Measurements from ENCODE around the gene ESPNL. TPM values are rescaled to one million over a fixed set of nuclear protein-coding genes. Genes with fewer than 3 reads are reported as not detected.

Gene ESPNL
- total RNA-seq, 1 donor from 2014 or later, result 1.6 TPM

DNA sequence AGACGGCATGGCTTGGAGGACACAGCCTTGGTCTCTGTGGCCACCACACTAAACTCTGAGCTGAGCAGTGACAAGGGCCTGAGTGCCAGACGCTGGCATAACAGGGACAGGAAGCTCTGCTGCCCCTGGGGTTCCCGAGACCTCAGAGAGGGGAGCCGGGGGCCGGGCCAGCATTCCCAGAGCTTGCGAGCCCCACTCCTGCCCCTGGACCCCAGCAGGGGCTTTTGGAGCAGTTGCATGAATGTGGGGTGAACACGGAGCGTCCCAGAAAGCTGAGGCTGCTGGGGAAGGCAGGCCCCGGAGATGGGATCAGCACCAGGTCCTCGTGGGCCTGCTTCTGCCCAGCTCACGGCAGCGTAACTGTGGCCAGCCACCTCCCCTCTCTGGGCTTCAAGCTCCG is 51.1 kb downstream of the ESPNL start:
- Histone ChIP-seq H3K27ac (ENCODE audit: low read depth, low read length) (no peak overlapping the region), H3K4me3 (ENCODE audit: low read length in 3 of 3) (no peak overlapping the region), H3K9ac (ENCODE audit: low read depth in 1 of 3, low read length in 3 of 3) (no peak overlapping the region), H3K36me3 (ENCODE audit: control insufficient read depth in 3 of 3, insufficient read depth in 3 of 3, low read length in 3 of 3) (peaks cover 3 to 8% (median 4%) of the 10 kb centered on the region in 3 donors), H3K4me1 (ENCODE audit: control insufficient read depth in 3 of 3, insufficient read depth in 3 of 3, low read length in 3 of 3) (peaks cover 35 to 74% (median 49%) of the 10 kb centered on the region in 3 donors), H3K27me3 (ENCODE audit: control insufficient read depth in 3 of 3, insufficient read depth in 3 of 3, low read length in 3 of 3) (no peaks in the 10 kb centered on the region), H3K9me3 (ENCODE audit: control insufficient read depth in 3 of 3, low read length in 3 of 3) (no peaks in the 10 kb centered on the region)

- peaks cover 35 to 73% (median 49%) of the 10 kb centered on the region in 3 donors for H3K4me1 ChIP-seq (ENCODE audit: control insufficient read depth in 3 of 3, insufficient read depth in 3 of 3, low read length in 3 of 3)
- H3K27me3 ChIP-seq (ENCODE audit: control insufficient read depth in 3 of 3, insufficient read depth in 3 of 3, low read length in 3 of 3), result no peaks in the 10 kb centered on the region
- H3K27ac ChIP-seq (ENCODE audit: low read depth, low read length), result no peak overlapping the region
- H3K9me3 ChIP-seq (ENCODE audit: control insufficient read depth in 3 of 3, low read length in 3 of 3), result no peaks in the 10 kb centered on the region
- H3K4me3 ChIP-seq (ENCODE audit: low read length in 3 of 3), result no peak overlapping the region
- H3K9ac ChIP-seq (ENCODE audit: low read depth in 1 of 3, low read length in 3 of 3), result no peak overlapping the region
- H3K36me3 ChIP-seq (ENCODE audit: control insufficient read depth in 3 of 3, insufficient read depth in 3 of 3, low read length in 3 of 3), result peaks cover 3 to 8% (median 4%) of the 10 kb centered on the region in 3 donors
Measured at GRCh38 chr2:238151628-238152235, 51.6 kb downstream of the ESPNL start.

GRCh38 chr2:238152771-238153688 is 52.9 kb downstream of the ESPNL start:
- peaks cover 0 to under 1% (median 0%) of the 10 kb centered on the region in 3 donors for H3K27me3 ChIP-seq (ENCODE audit: control insufficient read depth in 3 of 3, insufficient read depth in 3 of 3, low read length in 3 of 3)
- H3K9ac ChIP-seq (ENCODE audit: low read depth in 1 of 3, low read length in 3 of 3), result peak overlapping the region in 1 of 3 donors; percentile 16
- H3K27ac ChIP-seq (ENCODE audit: low read depth, low read length), result no peak overlapping the region
- no peak overlapping the region for H3K4me3 ChIP-seq (ENCODE audit: low read length in 3 of 3)
- H3K4me1 ChIP-seq (ENCODE audit: control insufficient read depth in 3 of 3, insufficient read depth in 3 of 3, low read length in 3 of 3), result peaks cover 35 to 66% (median 49%) of the 10 kb centered on the region in 3 donors
- H3K9me3 ChIP-seq (ENCODE audit: control insufficient read depth in 3 of 3, low read length in 3 of 3), result no peaks in the 10 kb centered on the region
- H3K36me3 ChIP-seq (ENCODE audit: control insufficient read depth in 3 of 3, insufficient read depth in 3 of 3, low read length in 3 of 3), result peaks cover 3 to 8% (median 4%) of the 10 kb centered on the region in 3 donors

DNA sequence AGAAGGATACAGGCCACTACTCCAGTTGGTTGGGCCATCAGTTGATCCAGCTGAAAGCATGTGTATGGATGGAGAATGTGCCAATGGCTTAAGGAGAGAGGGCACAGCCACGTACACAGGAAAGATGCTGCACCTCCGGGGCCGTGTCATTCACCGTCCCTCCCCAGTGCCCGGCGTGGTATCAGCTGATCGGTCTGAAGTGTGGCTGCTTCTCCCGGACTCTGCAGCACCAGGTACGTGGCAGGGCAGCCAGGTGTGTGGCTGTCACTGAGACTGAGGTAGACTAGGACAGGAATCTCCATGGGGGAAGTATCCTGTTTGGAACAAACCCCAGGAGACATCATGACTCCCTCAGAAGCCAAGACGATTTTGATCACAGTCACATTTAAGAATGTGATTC is 54.4 kb downstream of the ESPNL start:
- Histone ChIP-seq H3K27me3 (ENCODE audit: control insufficient read depth in 3 of 3, insufficient read depth in 3 of 3, low read length in 3 of 3) (peaks cover 3 to 6% (median 5%) of the 10 kb centered on the region in 3 donors), H3K4me1 (ENCODE audit: control insufficient read depth in 3 of 3, insufficient read depth in 3 of 3, low read length in 3 of 3) (peaks cover 26 to 59% (median 47%) of the 10 kb centered on the region in 3 donors), H3K27ac (ENCODE audit: low read depth, low read length) (no peak overlapping the region), H3K36me3 (ENCODE audit: control insufficient read depth in 3 of 3, insufficient read depth in 3 of 3, low read length in 3 of 3) (peaks cover 2 to 7% (median 3%) of the 10 kb centered on the region in 3 donors), H3K9me3 (ENCODE audit: control insufficient read depth in 3 of 3, low read length in 3 of 3) (no peaks in the 10 kb centered on the region), H3K4me3 (ENCODE audit: low read length in 3 of 3) (no peak overlapping the region), H3K9ac (ENCODE audit: low read depth in 1 of 3, low read length in 3 of 3) (no peak overlapping the region)

GRCh38 chr2:238155051-238155760 is 55.1 kb downstream of the ESPNL start:
- Histone ChIP-seq H3K9me3 (ENCODE audit: control insufficient read depth in 3 of 3, low read length in 3 of 3) (no peaks in the 10 kb centered on the region), H3K4me3 (ENCODE audit: low read length in 3 of 3) (no peak overlapping the region), H3K4me1 (ENCODE audit: control insufficient read depth in 3 of 3, insufficient read depth in 3 of 3, low read length in 3 of 3) (peaks cover 20 to 60% (median 45%) of the 10 kb centered on the region in 3 donors), H3K27ac (ENCODE audit: low read depth, low read length) (peak overlapping the region; percentile 16), H3K27me3 (ENCODE audit: control insufficient read depth in 3 of 3, insufficient read depth in 3 of 3, low read length in 3 of 3) (peaks cover 6 to 13% (median 11%) of the 10 kb centered on the region in 3 donors), H3K36me3 (ENCODE audit: control insufficient read depth in 3 of 3, insufficient read depth in 3 of 3, low read length in 3 of 3) (peaks cover 2 to 7% (median 3%) of the 10 kb centered on the region in 3 donors), H3K9ac (ENCODE audit: low read depth in 1 of 3, low read length in 3 of 3) (peak overlapping the region in 1 of 3 donors; percentile 33)

GRCh38 chr2:238155761-238156694 is 55.9 kb downstream of the ESPNL start:
- Histone ChIP-seq H3K27me3 (ENCODE audit: control insufficient read depth in 3 of 3, insufficient read depth in 3 of 3, low read length in 3 of 3) (peaks cover 9 to 18% (median 16%) of the 10 kb centered on the region in 3 donors), H3K9ac (ENCODE audit: low read depth in 1 of 3, low read length in 3 of 3) (peak overlapping the region in 1 of 3 donors; percentile 16), H3K4me3 (ENCODE audit: low read length in 3 of 3) (no peak overlapping the region), H3K36me3 (ENCODE audit: control insufficient read depth in 3 of 3, insufficient read depth in 3 of 3, low read length in 3 of 3) (peaks cover 2 to 5% (median 3%) of the 10 kb centered on the region in 3 donors), H3K9me3 (ENCODE audit: control insufficient read depth in 3 of 3, low read length in 3 of 3) (no peaks in the 10 kb centered on the region), H3K4me1 (ENCODE audit: control insufficient read depth in 3 of 3, insufficient read depth in 3 of 3, low read length in 3 of 3) (peaks cover 13 to 53% (median 41%) of the 10 kb centered on the region in 3 donors), H3K27ac (ENCODE audit: low read depth, low read length) (peak overlapping the region; percentile 16)

DNA sequence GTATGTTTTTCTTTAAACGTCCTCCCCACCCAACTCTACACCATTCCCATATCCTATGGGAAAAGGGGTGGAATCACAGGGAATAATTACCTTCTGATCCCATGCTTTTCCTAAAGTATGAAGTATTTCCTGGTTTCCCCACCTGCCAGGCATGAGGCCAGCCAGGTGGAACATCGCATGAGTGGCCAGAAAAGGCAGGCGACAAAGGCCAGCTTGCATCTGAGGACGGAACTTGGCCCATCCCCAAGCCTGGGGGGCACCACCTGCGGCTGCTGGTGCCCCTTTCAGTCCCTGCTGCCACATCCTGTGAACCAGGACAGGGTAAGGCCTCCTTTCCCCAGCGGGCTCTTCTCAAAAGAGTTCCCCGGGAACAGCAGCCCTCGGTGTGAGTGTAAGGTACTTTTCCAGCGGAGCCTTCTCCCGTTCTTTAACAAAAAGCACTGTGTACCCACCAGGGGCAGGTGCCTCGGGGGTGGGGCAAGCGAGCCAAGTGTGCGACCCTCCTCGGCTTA is 57.4 kb downstream of the ESPNL start:
- H3K4me1 ChIP-seq (ENCODE audit: control insufficient read depth in 3 of 3, insufficient read depth in 3 of 3, low read length in 3 of 3), result peaks cover 11 to 44% (median 41%) of the 10 kb centered on the region in 3 donors
- no peak overlapping the region for H3K27ac ChIP-seq (ENCODE audit: low read depth, low read length)
- no peaks in the 10 kb centered on the region for H3K36me3 ChIP-seq (ENCODE audit: control insufficient read depth in 3 of 3, insufficient read depth in 3 of 3, low read length in 3 of 3)
- no peak overlapping the region for H3K4me3 ChIP-seq (ENCODE audit: low read length in 3 of 3)
- no peaks in the 10 kb centered on the region for H3K9me3 ChIP-seq (ENCODE audit: control insufficient read depth in 3 of 3, low read length in 3 of 3)
- no peak overlapping the region for H3K9ac ChIP-seq (ENCODE audit: low read depth in 1 of 3, low read length in 3 of 3)
- H3K27me3 ChIP-seq (ENCODE audit: control insufficient read depth in 3 of 3, insufficient read depth in 3 of 3, low read length in 3 of 3), result peaks cover 9 to 21% (median 18%) of the 10 kb centered on the region in 3 donors

DNA sequence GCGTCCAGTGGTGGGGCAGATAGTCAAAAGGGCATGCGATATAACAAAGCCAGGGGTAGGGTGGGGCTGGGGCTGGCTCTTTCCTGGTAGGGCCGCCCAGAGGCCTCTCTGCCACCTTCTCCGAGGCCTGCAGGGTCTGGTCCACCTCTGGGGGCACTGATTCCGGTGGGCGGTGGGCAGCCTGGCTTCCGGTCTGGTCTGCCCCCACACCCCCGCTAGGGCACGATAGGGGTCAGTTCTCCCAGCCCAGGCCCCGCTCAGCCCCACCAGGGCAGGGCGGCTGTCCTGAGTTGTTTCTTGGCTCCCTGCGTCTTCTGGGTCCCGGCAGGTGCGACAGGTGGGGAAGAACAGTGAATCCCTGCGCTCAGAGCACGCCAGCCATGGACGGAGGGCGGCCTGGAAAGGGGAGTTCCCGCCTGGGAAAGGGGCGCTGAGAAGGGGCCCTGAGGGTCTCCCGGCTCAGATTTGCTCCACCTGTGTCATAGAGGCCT is 57.9 kb downstream of the ESPNL start:
- Histone ChIP-seq H3K4me1 (ENCODE audit: control insufficient read depth in 3 of 3, insufficient read depth in 3 of 3, low read length in 3 of 3) (peaks cover 11 to 41% (median 40%) of the 10 kb centered on the region in 3 donors), H3K9ac (ENCODE audit: low read depth in 1 of 3, low read length in 3 of 3) (no peak overlapping the region)

More for the DNA sequence above, 57.9 kb downstream of the ESPNL start:
- H3K9me3 ChIP-seq (ENCODE audit: control insufficient read depth in 3 of 3, low read length in 3 of 3), result no peaks in the 10 kb centered on the region
- H3K27me3 ChIP-seq (ENCODE audit: control insufficient read depth in 3 of 3, insufficient read depth in 3 of 3, low read length in 3 of 3), result peaks cover 13 to 23% (median 18%) of the 10 kb centered on the region in 3 donors
- no peak overlapping the region for H3K27ac ChIP-seq (ENCODE audit: low read depth, low read length)
- H3K4me3 ChIP-seq (ENCODE audit: low read length in 3 of 3), result no peak overlapping the region
- H3K36me3 ChIP-seq (ENCODE audit: control insufficient read depth in 3 of 3, insufficient read depth in 3 of 3, low read length in 3 of 3), result no peaks in the 10 kb centered on the region

Measured in skeletal muscle tissue (tissue), 4 donors.